ENCODE results near the gene DPY19L1. TPM values are rescaled to one million over a fixed set of nuclear protein-coding genes. Genes with fewer than 3 reads are reported as not detected.

The DPY19L1 gene
- total RNA-seq, 4 donors from 2014 or later = 15.9 to 80.9 (median 24.7) TPM

DNA sequence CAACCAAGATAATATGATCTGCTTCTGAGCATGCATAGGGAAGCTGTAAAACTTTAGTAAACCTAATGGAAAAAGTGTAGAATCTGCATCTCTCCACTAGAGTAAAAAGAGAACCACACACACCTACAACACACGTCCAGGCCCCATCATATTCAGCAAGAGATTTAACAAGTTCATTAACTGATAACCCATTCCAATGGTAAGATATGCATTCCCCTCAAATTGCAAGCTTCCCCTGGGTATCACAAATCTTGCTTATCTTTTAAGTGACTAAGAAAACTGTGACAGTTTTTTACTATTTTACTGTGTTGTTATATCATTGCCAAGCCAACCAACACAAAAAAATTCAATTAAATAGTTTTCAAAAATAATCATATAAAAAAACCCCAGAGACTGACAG is 8.0 kb downstream of the DPY19L1 start:
- H3K27ac ChIP-seq = no peak overlapping the region
- H3K36me3 ChIP-seq = no peaks in the 10 kb centered on the region
- H3K4me1 ChIP-seq = no peaks in the 10 kb centered on the region
- no peak for DNase-seq
- no peak for TF ChIP-seq POLR2A (IDR thresholded peaks at IDR 0.05)
- TF ChIP-seq, protein P1, sequence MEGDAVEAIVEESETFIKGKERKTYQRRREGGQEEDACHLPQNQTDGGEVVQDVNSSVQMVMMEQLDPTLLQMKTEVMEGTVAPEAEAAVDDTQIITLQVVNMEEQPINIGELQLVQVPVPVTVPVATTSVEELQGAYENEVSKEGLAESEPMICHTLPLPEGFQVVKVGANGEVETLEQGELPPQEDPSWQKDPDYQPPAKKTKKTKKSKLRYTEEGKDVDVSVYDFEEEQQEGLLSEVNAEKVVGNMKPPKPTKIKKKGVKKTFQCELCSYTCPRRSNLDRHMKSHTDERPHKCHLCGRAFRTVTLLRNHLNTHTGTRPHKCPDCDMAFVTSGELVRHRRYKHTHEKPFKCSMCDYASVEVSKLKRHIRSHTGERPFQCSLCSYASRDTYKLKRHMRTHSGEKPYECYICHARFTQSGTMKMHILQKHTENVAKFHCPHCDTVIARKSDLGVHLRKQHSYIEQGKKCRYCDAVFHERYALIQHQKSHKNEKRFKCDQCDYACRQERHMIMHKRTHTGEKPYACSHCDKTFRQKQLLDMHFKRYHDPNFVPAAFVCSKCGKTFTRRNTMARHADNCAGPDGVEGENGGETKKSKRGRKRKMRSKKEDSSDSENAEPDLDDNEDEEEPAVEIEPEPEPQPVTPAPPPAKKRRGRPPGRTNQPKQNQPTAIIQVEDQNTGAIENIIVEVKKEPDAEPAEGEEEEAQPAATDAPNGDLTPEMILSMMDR (IDR thresholded peaks at IDR 0.05) = no peak
- H3K9me3 ChIP-seq = no peaks in the 10 kb centered on the region
- no peak overlapping the region for H3K4me3 ChIP-seq
- no peaks in the 10 kb centered on the region for H3K27me3 ChIP-seq
- intact Hi-C loops (cut with DNase I; ENCODE audit: low total_unique reads) = no loop called here

DNA sequence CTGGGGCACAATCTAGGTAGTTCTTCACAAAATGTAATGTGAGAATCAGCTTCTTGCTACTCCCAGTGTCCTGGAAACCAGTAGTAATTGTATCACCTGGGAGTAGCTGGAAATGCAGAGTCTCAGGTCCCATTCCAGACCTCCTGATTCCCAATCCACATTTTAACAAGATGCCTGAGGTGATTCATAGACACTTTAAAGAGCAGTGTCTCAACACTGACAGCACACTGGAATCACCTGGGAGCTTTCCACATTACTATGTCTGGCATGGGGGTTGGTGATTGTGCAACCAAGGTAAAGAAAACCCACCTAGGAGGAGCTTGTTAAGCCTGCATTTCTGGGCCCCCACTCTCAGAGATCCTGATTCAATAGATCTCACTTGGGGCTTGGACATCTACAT is 11.1 kb downstream of the DPY19L1 start:
- no peaks in the 10 kb centered on the region for H3K36me3 ChIP-seq
- no peak overlapping the region for H3K27ac ChIP-seq
- H3K27me3 ChIP-seq = no peaks in the 10 kb centered on the region
- no peak overlapping the region for H3K4me3 ChIP-seq
- no peaks in the 10 kb centered on the region for H3K4me1 ChIP-seq
- TF ChIP-seq POLR2A (IDR thresholded peaks at IDR 0.05) = no peak
- TF ChIP-seq, protein P1 (IDR thresholded peaks at IDR 0.05) = no peak
- intact Hi-C loops (cut with DNase I; ENCODE audit: low total_unique reads) = no loop called here
- no peaks in the 10 kb centered on the region for H3K9me3 ChIP-seq
- DNase-seq = no peak

DNA sequence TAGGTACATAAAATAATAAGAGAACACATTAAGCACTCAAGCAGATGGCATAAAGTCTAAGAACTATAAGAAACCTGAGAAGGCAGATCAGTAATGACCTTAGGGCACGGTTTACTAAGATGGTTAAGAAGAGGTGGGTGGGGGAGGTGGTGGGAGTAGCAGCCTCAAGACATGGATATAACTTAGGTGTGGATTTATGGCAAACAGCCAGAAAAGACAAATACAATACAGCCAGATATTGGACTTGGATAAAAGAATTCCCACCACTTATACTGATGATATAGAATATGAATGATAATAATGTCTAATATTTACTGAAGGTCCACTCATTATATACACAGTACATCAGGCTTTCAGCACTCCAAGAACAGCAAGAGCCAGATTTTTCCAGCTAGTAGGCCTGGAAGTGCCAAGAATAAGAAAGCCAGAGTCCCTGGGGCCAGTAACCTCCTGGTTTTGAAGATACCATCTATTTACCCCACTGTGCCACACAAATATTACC is 11.9 kb downstream of the DPY19L1 start:
- DNase-seq = no peak
- no peaks in the 10 kb centered on the region for H3K27me3 ChIP-seq
- intact Hi-C loops (cut with DNase I; ENCODE audit: low total_unique reads) = no loop called here
- no peak overlapping the region for H3K4me3 ChIP-seq
- no peaks in the 10 kb centered on the region for H3K9me3 ChIP-seq
- no peak overlapping the region for H3K27ac ChIP-seq
- TF ChIP-seq, protein P1 (IDR thresholded peaks at IDR 0.05) = no peak
- no peak for TF ChIP-seq POLR2A (IDR thresholded peaks at IDR 0.05)
- H3K36me3 ChIP-seq = no peaks in the 10 kb centered on the region
- no peaks in the 10 kb centered on the region for H3K4me1 ChIP-seq

DNA sequence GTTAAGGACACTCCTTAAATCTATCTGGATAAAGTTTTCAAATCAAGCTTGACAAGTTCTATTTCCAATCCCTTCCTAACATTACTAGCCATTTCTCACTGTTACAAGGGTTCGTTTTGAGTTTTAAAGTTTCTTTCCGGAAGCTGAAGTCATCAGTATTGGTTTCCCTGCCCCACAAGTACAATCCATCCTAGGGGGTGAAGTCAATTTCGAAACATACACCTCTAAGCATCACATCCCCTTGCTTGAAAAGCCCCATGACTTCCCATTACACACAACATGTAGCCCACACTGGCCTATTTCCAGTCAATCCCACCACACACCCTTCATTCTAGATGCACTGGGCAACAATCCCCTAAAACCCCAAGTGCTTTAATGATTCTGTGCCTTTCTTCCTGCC is 13.0 kb downstream of the DPY19L1 start:
- Histone ChIP-seq H3K4me1 (no peaks in the 10 kb centered on the region), H3K36me3 (no peaks in the 10 kb centered on the region), H3K27ac (no peak overlapping the region), H3K4me3 (no peak overlapping the region), H3K27me3 (no peaks in the 10 kb centered on the region), H3K9me3 (no peaks in the 10 kb centered on the region)
- DNase-seq = no peak
- TF ChIP-seq, protein P1 (IDR thresholded peaks at IDR 0.05) = no peak
- TF ChIP-seq POLR2A (IDR thresholded peaks at IDR 0.05) = no peak
- intact Hi-C loops (cut with DNase I; ENCODE audit: low total_unique reads) = no loop called here

DNA sequence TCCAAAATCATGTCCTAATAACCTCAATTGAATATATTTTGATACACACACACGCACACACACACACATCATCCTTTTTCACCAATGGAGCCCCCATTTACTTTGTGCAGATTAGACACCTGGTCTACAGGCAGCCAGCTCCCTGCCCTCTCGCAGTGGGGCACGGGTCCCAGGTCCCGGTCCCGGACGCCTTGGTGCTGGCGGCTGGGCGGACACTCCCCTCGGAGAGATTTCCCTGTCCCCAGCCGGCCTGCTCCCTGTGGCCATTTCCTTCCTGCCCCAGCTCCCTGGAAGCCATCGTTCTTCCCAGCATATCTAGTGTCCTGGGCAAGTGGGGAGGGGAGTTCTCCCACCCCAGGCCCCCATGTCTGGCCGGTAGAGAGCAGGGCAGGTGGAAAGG is 14.6 kb downstream of the DPY19L1 start:
- Histone ChIP-seq H3K4me1 (no peaks in the 10 kb centered on the region), H3K27me3 (no peaks in the 10 kb centered on the region), H3K36me3 (no peaks in the 10 kb centered on the region), H3K27ac (no peak overlapping the region), H3K4me3 (no peak overlapping the region), H3K9me3 (no peaks in the 10 kb centered on the region)
- TF ChIP-seq, protein P1 (IDR thresholded peaks at IDR 0.05) = no peak
- no peak for TF ChIP-seq POLR2A (IDR thresholded peaks at IDR 0.05)
- no peak for DNase-seq
- intact Hi-C loops (cut with DNase I; ENCODE audit: low total_unique reads) = no loop called here
